HL-60 (cell line): ENCODE results near the gene LRRC38.

ENCODE experiments used
- DNase-seq, 2 experiments: peaks; one replicate each; pipeline ENCODE4 v3.0.0-alpha.2; 2010 to 2020; ENCODE audit warnings: low read depth in 1 of 2, low spot score in 1 of 2
- H3K27ac ChIP-seq: fragments of 250-450 bp; sonication (Bioruptor Pico); replicated peaks from 2 replicates; pipeline ENCODE4 v1.5.1; 2020; ENCODE audit warnings: mild to moderate bottlenecking, moderate library complexity
- H3K27me3 ChIP-seq: fragments of 250-450 bp; sonication (Bioruptor Pico); 2 replicates; pipeline ENCODE4 v1.5.1; 2021; ENCODE audit warnings: mild to moderate bottlenecking, moderate library complexity; ENCODE audit not compliant: insufficient read depth, poor library complexity, severe bottlenecking
- H3K4me3 ChIP-seq: replicated peaks from 2 replicates; pipeline ENCODE4 v1.5.1; 2011; ENCODE audit warnings: mild to moderate bottlenecking, control low read depth, low read length; ENCODE audit not compliant: insufficient read depth
- GABPA ChIP-seq: IDR thresholded peaks from 2 replicates; pipeline ENCODE4 v1.6.1; 2012; ENCODE audit warnings: low read depth
- POLR2AphosphoS5 ChIP-seq: IDR thresholded peaks from 2 replicates; pipeline ENCODE4 v1.6.1; 2012; ENCODE audit warnings: low read depth
- SPI1 ChIP-seq: IDR thresholded peaks from 2 replicates; pipeline ENCODE4 v1.6.1; 2012; ENCODE audit warnings: low read depth, mild to moderate bottlenecking, borderline replicate concordance
- TF ChIP-seq, protein P1 (sequence below): IDR thresholded peaks from 2 replicates; pipeline ENCODE4 v1.6.1; 2012; ENCODE audit warnings: low read depth; ENCODE audit not compliant: insufficient replicate concordance
- TF ChIP-seq, protein P2 (sequence below): IDR thresholded peaks from one replicate; pipeline ENCODE4 v1.5.1; 2011; ENCODE audit warnings: low read length, control low read depth, inconsistent platforms; ENCODE audit not compliant: insufficient read depth

LRRC38 gene

DNA sequence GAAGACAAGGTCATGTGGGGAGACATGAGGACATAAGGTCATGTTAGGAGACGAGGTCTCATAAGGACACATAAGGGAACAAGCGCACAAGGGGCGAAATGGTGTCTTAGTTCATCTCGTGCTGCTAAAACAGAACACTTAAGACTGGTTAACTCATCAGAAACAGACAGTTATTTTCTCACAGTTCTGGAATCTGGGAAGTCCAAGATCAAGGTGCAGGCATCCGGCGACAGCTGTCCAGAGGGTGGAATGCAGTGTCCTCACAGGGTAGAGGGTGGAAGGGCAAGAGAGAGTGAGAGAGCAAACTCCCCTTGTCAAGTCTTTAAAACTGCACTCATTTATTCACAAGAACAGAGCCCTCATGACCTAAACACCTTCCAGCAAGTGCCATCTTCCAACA lies 35.2 kb upstream of the LRRC38 start:
- DNase-seq, result no peak
- no peak for TF ChIP-seq SPI1
- TF ChIP-seq, protein P1, sequence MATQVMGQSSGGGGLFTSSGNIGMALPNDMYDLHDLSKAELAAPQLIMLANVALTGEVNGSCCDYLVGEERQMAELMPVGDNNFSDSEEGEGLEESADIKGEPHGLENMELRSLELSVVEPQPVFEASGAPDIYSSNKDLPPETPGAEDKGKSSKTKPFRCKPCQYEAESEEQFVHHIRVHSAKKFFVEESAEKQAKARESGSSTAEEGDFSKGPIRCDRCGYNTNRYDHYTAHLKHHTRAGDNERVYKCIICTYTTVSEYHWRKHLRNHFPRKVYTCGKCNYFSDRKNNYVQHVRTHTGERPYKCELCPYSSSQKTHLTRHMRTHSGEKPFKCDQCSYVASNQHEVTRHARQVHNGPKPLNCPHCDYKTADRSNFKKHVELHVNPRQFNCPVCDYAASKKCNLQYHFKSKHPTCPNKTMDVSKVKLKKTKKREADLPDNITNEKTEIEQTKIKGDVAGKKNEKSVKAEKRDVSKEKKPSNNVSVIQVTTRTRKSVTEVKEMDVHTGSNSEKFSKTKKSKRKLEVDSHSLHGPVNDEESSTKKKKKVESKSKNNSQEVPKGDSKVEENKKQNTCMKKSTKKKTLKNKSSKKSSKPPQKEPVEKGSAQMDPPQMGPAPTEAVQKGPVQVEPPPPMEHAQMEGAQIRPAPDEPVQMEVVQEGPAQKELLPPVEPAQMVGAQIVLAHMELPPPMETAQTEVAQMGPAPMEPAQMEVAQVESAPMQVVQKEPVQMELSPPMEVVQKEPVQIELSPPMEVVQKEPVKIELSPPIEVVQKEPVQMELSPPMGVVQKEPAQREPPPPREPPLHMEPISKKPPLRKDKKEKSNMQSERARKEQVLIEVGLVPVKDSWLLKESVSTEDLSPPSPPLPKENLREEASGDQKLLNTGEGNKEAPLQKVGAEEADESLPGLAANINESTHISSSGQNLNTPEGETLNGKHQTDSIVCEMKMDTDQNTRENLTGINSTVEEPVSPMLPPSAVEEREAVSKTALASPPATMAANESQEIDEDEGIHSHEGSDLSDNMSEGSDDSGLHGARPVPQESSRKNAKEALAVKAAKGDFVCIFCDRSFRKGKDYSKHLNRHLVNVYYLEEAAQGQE, result no peak
- TF ChIP-seq, protein P2, sequence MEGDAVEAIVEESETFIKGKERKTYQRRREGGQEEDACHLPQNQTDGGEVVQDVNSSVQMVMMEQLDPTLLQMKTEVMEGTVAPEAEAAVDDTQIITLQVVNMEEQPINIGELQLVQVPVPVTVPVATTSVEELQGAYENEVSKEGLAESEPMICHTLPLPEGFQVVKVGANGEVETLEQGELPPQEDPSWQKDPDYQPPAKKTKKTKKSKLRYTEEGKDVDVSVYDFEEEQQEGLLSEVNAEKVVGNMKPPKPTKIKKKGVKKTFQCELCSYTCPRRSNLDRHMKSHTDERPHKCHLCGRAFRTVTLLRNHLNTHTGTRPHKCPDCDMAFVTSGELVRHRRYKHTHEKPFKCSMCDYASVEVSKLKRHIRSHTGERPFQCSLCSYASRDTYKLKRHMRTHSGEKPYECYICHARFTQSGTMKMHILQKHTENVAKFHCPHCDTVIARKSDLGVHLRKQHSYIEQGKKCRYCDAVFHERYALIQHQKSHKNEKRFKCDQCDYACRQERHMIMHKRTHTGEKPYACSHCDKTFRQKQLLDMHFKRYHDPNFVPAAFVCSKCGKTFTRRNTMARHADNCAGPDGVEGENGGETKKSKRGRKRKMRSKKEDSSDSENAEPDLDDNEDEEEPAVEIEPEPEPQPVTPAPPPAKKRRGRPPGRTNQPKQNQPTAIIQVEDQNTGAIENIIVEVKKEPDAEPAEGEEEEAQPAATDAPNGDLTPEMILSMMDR, result no peak
- TF ChIP-seq POLR2AphosphoS5, result no peak
- no peak for TF ChIP-seq GABPA
- Histone ChIP-seq H3K27ac (no peak overlapping the region), H3K27me3 (peaks cover 2% of the 10 kb centered on the region), H3K4me3 (no peak overlapping the region)

GRCh38 chr1:13548281-13548680 lies 34.5 kb upstream of the LRRC38 start:
- peaks cover 2% of the 10 kb centered on the region for H3K27me3 ChIP-seq
- TF ChIP-seq GABPA (no peak), POLR2AphosphoS5 (no peak), SPI1 (no peak)
- TF ChIP-seq, protein P2, result no peak
- TF ChIP-seq, protein P1, result no peak
- H3K4me3 ChIP-seq, result no peak overlapping the region
- no peak for DNase-seq
- no peak overlapping the region for H3K27ac ChIP-seq

DNA sequence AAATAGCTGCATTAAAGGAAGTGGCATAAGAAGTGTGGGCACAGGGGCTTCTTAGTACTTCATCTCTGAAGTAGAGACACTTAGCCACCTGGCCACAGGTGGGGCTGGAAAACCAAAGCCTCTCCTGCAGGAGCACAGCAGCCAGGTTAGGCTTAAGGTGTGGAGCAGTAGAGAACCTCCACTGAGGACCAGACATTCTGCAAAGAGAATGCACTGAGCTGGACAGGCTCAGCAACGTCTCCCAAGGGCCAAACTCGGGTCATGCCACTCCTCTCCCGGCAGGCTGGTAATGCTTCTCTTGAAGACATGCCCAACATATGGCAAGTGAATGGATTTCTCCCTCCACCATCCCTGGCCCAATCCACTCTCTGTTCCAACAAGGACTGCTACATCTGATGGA lies 33.0 kb upstream of the LRRC38 start:
- Histone ChIP-seq H3K27me3 (peaks cover 2% of the 10 kb centered on the region), H3K4me3 (no peak overlapping the region), H3K27ac (no peak overlapping the region)
- no peak for DNase-seq
- no peak for TF ChIP-seq SPI1
- TF ChIP-seq GABPA, result no peak
- no peak for TF ChIP-seq POLR2AphosphoS5
- TF ChIP-seq, protein P1, result no peak
- TF ChIP-seq, protein P2, result no peak
